SK-N-SH treated with all-trans-retinoic acid at 6 μM for 48 hours (cell line): ENCODE measurements around the gene ZBTB16.

Experiments used
- ARNTL ChIP-seq: fragments of 450-650 bp; formaldehyde crosslinking; IDR thresholded peaks from 2 replicates; pipeline ENCODE4 v1.5.0; 2020; ENCODE audit warnings: low read depth, mild to moderate bottlenecking, moderate library complexity, borderline replicate concordance
- OSR1 ChIP-seq: fragments of 250-450 bp; sonication (Bioruptor Pico); IDR thresholded peaks from 2 replicates; pipeline ENCODE4 v1.8.0; 2022; ENCODE audit warnings: moderate library complexity, mild to moderate bottlenecking, inconsistent platforms
- PPARA ChIP-seq: fragments of 250-450 bp; sonication (Bioruptor Pico); IDR thresholded peaks from 2 replicates; pipeline ENCODE4 v1.5.0; 2020; ENCODE audit warnings: mild to moderate bottlenecking, borderline replicate concordance
- ZFP30 ChIP-seq: fragments of 450-650 bp; formaldehyde crosslinking; IDR thresholded peaks from 2 replicates; pipeline ENCODE4 v1.5.0; 2022; ENCODE audit warnings: mild to moderate bottlenecking, moderate library complexity
- ZNF8 ChIP-seq: fragments of 450-650 bp; formaldehyde crosslinking; IDR thresholded peaks from 2 replicates; pipeline ENCODE4 v1.5.0; 2020; ENCODE audit warnings: mild to moderate bottlenecking, moderate library complexity
- TF ChIP-seq, protein P1 (sequence below): fragments of 250-450 bp; sonication (Bioruptor Pico); IDR thresholded peaks from 2 replicates; pipeline ENCODE4 v1.5.1; 2021; ENCODE audit warnings: mild to moderate bottlenecking, moderate library complexity
- TF ChIP-seq, protein P2 (sequence below): fragments of 250-450 bp; sonication (Bioruptor Pico); IDR thresholded peaks from 2 replicates; pipeline ENCODE4 v1.8.0; 2020; ENCODE audit warnings: mild to moderate bottlenecking, moderate library complexity, borderline replicate concordance
- TF ChIP-seq, protein P3 (sequence below): fragments of 250-450 bp; sonication (Bioruptor Pico); IDR thresholded peaks from 2 replicates; pipeline ENCODE4 v1.5.0; 2020; ENCODE audit warnings: mild to moderate bottlenecking, moderate library complexity

DNA sequence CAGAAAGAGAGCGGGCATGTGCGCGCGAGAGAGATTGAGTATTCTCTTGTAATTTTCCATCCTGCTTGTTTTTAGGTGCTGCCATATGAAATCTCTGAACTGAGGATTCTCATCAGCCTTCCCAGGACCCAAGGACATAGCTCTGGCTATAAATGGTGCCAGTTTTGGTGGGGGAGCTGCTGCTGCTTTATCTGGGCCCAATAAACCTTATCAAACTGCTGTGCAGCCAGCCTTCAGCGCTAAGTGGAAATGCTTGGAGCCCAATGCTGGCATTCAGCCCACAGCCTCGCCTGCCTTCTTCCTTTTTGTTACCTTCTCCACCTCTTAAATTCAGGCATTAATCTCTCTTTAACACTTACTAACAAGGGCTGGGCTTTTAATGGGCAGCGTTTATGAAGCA lies 2.4 kb upstream of the ZBTB16 start:
- TF ChIP-seq ZFP30 (CRISPR knock-in tag): no peak
- no peak for TF ChIP-seq PPARA (CRISPR knock-in tag)
- no peak for TF ChIP-seq OSR1 (CRISPR knock-in tag)
- no peak for TF ChIP-seq ZNF8 (CRISPR knock-in tag)
- TF ChIP-seq, protein P1, sequence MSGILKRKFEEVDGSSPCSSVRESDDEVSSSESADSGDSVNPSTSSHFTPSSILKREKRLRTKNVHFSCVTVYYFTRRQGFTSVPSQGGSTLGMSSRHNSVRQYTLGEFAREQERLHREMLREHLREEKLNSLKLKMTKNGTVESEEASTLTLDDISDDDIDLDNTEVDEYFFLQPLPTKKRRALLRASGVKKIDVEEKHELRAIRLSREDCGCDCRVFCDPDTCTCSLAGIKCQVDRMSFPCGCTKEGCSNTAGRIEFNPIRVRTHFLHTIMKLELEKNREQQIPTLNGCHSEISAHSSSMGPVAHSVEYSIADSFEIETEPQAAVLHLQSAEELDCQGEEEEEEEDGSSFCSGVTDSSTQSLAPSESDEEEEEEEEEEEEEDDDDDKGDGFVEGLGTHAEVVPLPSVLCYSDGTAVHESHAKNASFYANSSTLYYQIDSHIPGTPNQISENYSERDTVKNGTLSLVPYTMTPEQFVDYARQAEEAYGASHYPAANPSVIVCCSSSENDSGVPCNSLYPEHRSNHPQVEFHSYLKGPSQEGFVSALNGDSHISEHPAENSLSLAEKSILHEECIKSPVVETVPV (CRISPR knock-in tag): no peak
- no peak for TF ChIP-seq ARNTL (CRISPR knock-in tag)
- TF ChIP-seq, protein P2, sequence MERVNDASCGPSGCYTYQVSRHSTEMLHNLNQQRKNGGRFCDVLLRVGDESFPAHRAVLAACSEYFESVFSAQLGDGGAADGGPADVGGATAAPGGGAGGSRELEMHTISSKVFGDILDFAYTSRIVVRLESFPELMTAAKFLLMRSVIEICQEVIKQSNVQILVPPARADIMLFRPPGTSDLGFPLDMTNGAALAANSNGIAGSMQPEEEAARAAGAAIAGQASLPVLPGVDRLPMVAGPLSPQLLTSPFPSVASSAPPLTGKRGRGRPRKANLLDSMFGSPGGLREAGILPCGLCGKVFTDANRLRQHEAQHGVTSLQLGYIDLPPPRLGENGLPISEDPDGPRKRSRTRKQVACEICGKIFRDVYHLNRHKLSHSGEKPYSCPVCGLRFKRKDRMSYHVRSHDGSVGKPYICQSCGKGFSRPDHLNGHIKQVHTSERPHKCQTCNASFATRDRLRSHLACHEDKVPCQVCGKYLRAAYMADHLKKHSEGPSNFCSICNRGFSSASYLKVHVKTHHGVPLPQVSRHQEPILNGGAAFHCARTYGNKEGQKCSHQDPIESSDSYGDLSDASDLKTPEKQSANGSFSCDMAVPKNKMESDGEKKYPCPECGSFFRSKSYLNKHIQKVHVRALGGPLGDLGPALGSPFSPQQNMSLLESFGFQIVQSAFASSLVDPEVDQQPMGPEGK (CRISPR knock-in tag): no peak
- TF ChIP-seq, protein P3, sequence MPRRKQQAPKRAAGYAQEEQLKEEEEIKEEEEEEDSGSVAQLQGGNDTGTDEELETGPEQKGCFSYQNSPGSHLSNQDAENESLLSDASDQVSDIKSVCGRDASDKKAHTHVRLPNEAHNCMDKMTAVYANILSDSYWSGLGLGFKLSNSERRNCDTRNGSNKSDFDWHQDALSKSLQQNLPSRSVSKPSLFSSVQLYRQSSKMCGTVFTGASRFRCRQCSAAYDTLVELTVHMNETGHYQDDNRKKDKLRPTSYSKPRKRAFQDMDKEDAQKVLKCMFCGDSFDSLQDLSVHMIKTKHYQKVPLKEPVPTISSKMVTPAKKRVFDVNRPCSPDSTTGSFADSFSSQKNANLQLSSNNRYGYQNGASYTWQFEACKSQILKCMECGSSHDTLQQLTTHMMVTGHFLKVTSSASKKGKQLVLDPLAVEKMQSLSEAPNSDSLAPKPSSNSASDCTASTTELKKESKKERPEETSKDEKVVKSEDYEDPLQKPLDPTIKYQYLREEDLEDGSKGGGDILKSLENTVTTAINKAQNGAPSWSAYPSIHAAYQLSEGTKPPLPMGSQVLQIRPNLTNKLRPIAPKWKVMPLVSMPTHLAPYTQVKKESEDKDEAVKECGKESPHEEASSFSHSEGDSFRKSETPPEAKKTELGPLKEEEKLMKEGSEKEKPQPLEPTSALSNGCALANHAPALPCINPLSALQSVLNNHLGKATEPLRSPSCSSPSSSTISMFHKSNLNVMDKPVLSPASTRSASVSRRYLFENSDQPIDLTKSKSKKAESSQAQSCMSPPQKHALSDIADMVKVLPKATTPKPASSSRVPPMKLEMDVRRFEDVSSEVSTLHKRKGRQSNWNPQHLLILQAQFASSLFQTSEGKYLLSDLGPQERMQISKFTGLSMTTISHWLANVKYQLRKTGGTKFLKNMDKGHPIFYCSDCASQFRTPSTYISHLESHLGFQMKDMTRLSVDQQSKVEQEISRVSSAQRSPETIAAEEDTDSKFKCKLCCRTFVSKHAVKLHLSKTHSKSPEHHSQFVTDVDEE (CRISPR knock-in tag): no peak
